HepG2 (cell line): ENCODE results near the gene GFAP. TPM values are rescaled to one million over a fixed set of nuclear protein-coding genes. Genes with fewer than 3 reads are reported as not detected.

ENCODE experiments used
- ATAC-seq: fragments of 200-7000 bp; cut with Tn5 transposase; 3 replicates; pipeline ENCODE4 v1.9.1; 2020; ENCODE audit warnings: mild to moderate bottlenecking, moderate library complexity
- BruUV-seq: library from RNA; stranded (reverse); fragments of 400-500 nt; replicated peaks from 2 replicates; lab custom pipeline; 2021; lab: Mats Ljungman, UMichigan
- CTCF ChIA-PET: fragments of 300-600 bp; formaldehyde crosslinking; extraction: SDS; loops from one replicate; lab custom pipeline; 2021; ENCODE audit warnings: low total read pairs, inconsistent platforms, low intra/inter-chr PET ratio; lab: Yijun Ruan, JAX
- POLR2A ChIA-PET: fragments of 350-600 bp; sonication (Branson Sonifier 250); formaldehyde crosslinking; loops from one replicate; lab custom pipeline; 2020; ENCODE audit warnings: antibody characterized with exemption, inconsistent platforms; lab: Yijun Ruan, JAX
- DNase-seq: peaks from one replicate; pipeline ENCODE4 v3.0.0-alpha.2; 2015; ENCODE audit warnings: low spot score
- FAIRE-seq: peaks from 3 replicates; lab custom pipeline; 2011; peaks lifted over from hg19 to GRCh38; lab: Jason Lieb, UNC
- H2AFZ ChIP-seq: one replicate; pipeline ENCODE4 v1.6.1; 2011; ENCODE audit warnings: low read length, inconsistent platforms
- H3K27ac ChIP-seq: fragments of 300-600 bp; 3 replicates; pipeline ENCODE4 v1.8.0; 2011; ENCODE audit warnings: mixed run types, mild to moderate bottlenecking, mixed read lengths, low read length, inconsistent platforms; ENCODE audit not compliant: insufficient read depth; ENCODE audit errors: extremely low read length
- H3K27me3 ChIP-seq, 2 experiments: fragments of 200-600 bp in 1 of 2; 2 replicates in 1 of 2; 3 replicates in 1 of 2; pipeline versions ENCODE4 v1.6.0 to v1.8.0; 2011; ENCODE audit warnings: low read length in 2 of 2, mild to moderate bottlenecking in 2 of 2, moderate library complexity in 2 of 2, inconsistent platforms in 1 of 2; ENCODE audit not compliant: insufficient read depth in 2 of 2, control insufficient read depth in 1 of 2
- H3K36me3 ChIP-seq, 2 experiments: fragments of 200-600 bp in 1 of 2; replicated peaks in 1 of 2; 2 replicates in 1 of 2; 3 replicates in 1 of 2; pipeline versions ENCODE4 v1.5.1 to v1.8.0; 2011; ENCODE audit warnings: low read length in 2 of 2, inconsistent platforms in 1 of 2; ENCODE audit not compliant: insufficient read depth in 2 of 2, control insufficient read depth in 1 of 2
- H3K4me1 ChIP-seq: 2 replicates; pipeline ENCODE4 v1.5.1; 2012; ENCODE audit warnings: low read length, inconsistent platforms; ENCODE audit not compliant: insufficient read depth
- H3K4me2 ChIP-seq: 2 replicates; pipeline ENCODE4 v1.6.0; 2011; ENCODE audit warnings: low read depth, low read length, inconsistent platforms
- H3K4me3 ChIP-seq, 3 experiments: fragments of 200-600 bp in 1 of 3; sonication (generic), shearing (Covaris generic) in 1 of 3; replicated peaks in 1 of 3; 2 replicates each; pipeline ENCODE4 v1.5.1; 2011 to 2016; ENCODE audit warnings: low read length in 3 of 3, inconsistent platforms in 2 of 3, low read depth in 2 of 3, mild to moderate bottlenecking in 2 of 3, control low read depth in 1 of 3, mixed read lengths in 1 of 3; ENCODE audit not compliant: insufficient read depth in 1 of 3
- H3K79me2 ChIP-seq: one replicate; pipeline ENCODE4 v1.6.1; 2011; ENCODE audit warnings: low read length, inconsistent platforms; ENCODE audit not compliant: insufficient read depth
- H3K9ac ChIP-seq: 2 replicates; pipeline ENCODE4 v1.6.0; 2011; ENCODE audit warnings: mild to moderate bottlenecking, low read depth, low read length, inconsistent platforms; ENCODE audit not compliant: insufficient read depth
- H3K9me3 ChIP-seq: 2 replicates; pipeline ENCODE4 v1.5.1; 2012; ENCODE audit warnings: mild to moderate bottlenecking, low read length
- H4K20me1 ChIP-seq: 2 replicates; pipeline ENCODE4 v1.6.0; 2011; ENCODE audit warnings: inconsistent platforms, mild to moderate bottlenecking, low read length, moderate library complexity; ENCODE audit not compliant: insufficient read depth
- AHR ChIP-seq: IDR thresholded peaks from 2 replicates; pipeline ENCODE4 v1.6.1; 2018; ENCODE audit warnings: missing genetic modification reagents, missing compliant biosample characterization
- BCL3 ChIP-seq: sonication (generic); formaldehyde crosslinking; IDR thresholded peaks from 2 replicates; pipeline ENCODE4 v1.5.1; 2020; ENCODE audit warnings: mild to moderate bottlenecking, missing genetic modification reagents, moderate library complexity
- CHD4 ChIP-seq: fragments of 200-600 bp; sonication (generic); IDR thresholded peaks from 2 replicates; pipeline ENCODE4 v1.7.0; 2017; ENCODE audit warnings: mild to moderate bottlenecking, low read length, borderline replicate concordance
- HNRNPLL ChIP-seq: fragments of 200-400 bp; formaldehyde crosslinking; IDR thresholded peaks from 2 replicates; pipeline ENCODE4 v1.6.1; 2017; ENCODE audit warnings: mild to moderate bottlenecking, low read depth, low read length; ENCODE audit not compliant: poor library complexity, severe bottlenecking
- HOXA7 ChIP-seq: sonication (generic); formaldehyde crosslinking; IDR thresholded peaks from 2 replicates; pipeline ENCODE4 v1.8.1; 2022; ENCODE audit warnings: mild to moderate bottlenecking, missing genetic modification reagents, moderate library complexity
- IKZF4 ChIP-seq: sonication (generic); formaldehyde crosslinking; IDR thresholded peaks from 2 replicates; pipeline ENCODE4 v1.5.1; 2020; ENCODE audit warnings: borderline replicate concordance, mild to moderate bottlenecking, low read depth, missing genetic modification reagents; ENCODE audit errors: not compliant biosample characterization
- MTA1 ChIP-seq: sonication (generic); formaldehyde crosslinking; IDR thresholded peaks from 2 replicates; pipeline ENCODE4 v1.4.0; 2020; ENCODE audit warnings: missing genetic modification reagents, mild to moderate bottlenecking, borderline replicate concordance
- PCBP1 ChIP-seq: fragments of 200-400 bp; formaldehyde crosslinking; IDR thresholded peaks from 2 replicates; pipeline ENCODE4 v1.6.1; 2017; ENCODE audit warnings: mild to moderate bottlenecking, low read depth, low read length, borderline replicate concordance
- ZNF274 ChIP-seq: sonication (generic); formaldehyde crosslinking; IDR thresholded peaks from 2 replicates; pipeline ENCODE4 v1.5.1; 2020; ENCODE audit warnings: mild to moderate bottlenecking, missing genetic modification reagents
- ZNF501 ChIP-seq: sonication (generic); formaldehyde crosslinking; IDR thresholded peaks from 2 replicates; pipeline ENCODE4 v1.5.1; 2020; ENCODE audit warnings: mild to moderate bottlenecking, moderate library complexity, missing genetic modification reagents
- ZSCAN31 ChIP-seq: sonication (generic); formaldehyde crosslinking; IDR thresholded peaks from 2 replicates; pipeline ENCODE4 v1.5.0; 2020; ENCODE audit warnings: low read depth, mild to moderate bottlenecking, missing genetic modification reagents
- WGBS: methylation state at CpG from one replicate; pipeline ENCODE4 v1.1.6; 2017; ENCODE audit warnings: low lambda C conversion rate; 5-methylcytosine and 5-hydroxymethylcytosine counted together
- in situ Hi-C: cut with HindIII; loops from 2 replicates; pipeline ENCODE4 v1.10.0; 2017; ENCODE audit warnings: low pct_unique_long_range_greater_than_20kb; ENCODE audit not compliant: extremely low pct_ligation_motif_present
- intact Hi-C: fragments of 100-400 bp; cut with micrococcal nuclease; formaldehyde crosslinking; loops from one replicate; pipeline ENCODE4 v1.10.0; 2022; ENCODE audit not compliant: unreplicated experiment
- polyA plus RNA-seq, 8 experiments: library from polyadenylated mRNA; depleted of rRNA in 3 of 8; stranded (reverse) in 7 of 8; unstranded in 1 of 8; fragments of >200 nt; fragmentation: Illumina TruSeq in 4 of 8; extraction: Trizol in 4 of 8; gene quantifications; 2 replicates each; pipeline versions ENCODE4 v1.2.1 to v1.2.3, GENCODE V29; 2011 to 2016; ENCODE audit warnings: low read depth in 4 of 8, missing spikeins in 1 of 8, mixed read lengths in 1 of 8; ENCODE audit not compliant: insufficient read depth in 1 of 8
- total RNA-seq, 5 experiments: library from RNA; depleted of rRNA; stranded (reverse); fragments of >200 nt; fragmentation: Illumina TruSeq; extraction: Trizol; gene quantifications; 2 replicates each; pipeline ENCODE4 v1.2.3, GENCODE V29; 2016; ENCODE audit warnings: low read depth in 1 of 5
- TF ChIP-seq, protein P1 (sequence below): sonication (generic); formaldehyde crosslinking; IDR thresholded peaks from 2 replicates; pipeline ENCODE4 v1.5.0; 2020; ENCODE audit warnings: mild to moderate bottlenecking, missing genetic modification reagents, moderate library complexity
- TF ChIP-seq, protein P2 (sequence below): sonication (generic); formaldehyde crosslinking; IDR thresholded peaks from 2 replicates; pipeline ENCODE4 v1.9.0; 2022; ENCODE audit warnings: low read depth, missing genetic modification reagents
- TF ChIP-seq, protein P3 (sequence below): sonication (generic); formaldehyde crosslinking; IDR thresholded peaks from 2 replicates; pipeline ENCODE4 v1.5.1; 2020; ENCODE audit warnings: mild to moderate bottlenecking, missing genetic modification reagents, moderate library complexity

GFAP gene
- total and polyA plus RNA-seq, 2 of the 13 experiments (the other 11 are each of a cell fraction or from before 2014, with no cell fraction given): 0.11 to 0.29 TPM

GRCh38 chr17:44916781-44917241, 1.5 kb upstream of the GFAP start:
- DNase-seq: no peak
- ChIA-PET POLR2A (no interaction called here), CTCF (no interaction called here)
- peaks cover 11 to 41% of the 10 kb centered on the region in 2 experiments; a peak in 4 of 5 replicates for H3K27me3 ChIP-seq
- peak; percentile 50 for ATAC-seq
- BruUV-seq: no TSS peak
- no peaks in the 10 kb centered on the region for H3K79me2 ChIP-seq
- no peaks in the 10 kb centered on the region for H4K20me1 ChIP-seq
- peak overlapping the region in 2 of 3 experiments; percentile 1 to 51; a peak in 2 of 6 replicates for H3K4me3 ChIP-seq
- H3K9ac ChIP-seq: peak overlapping the region; percentile 53
- H3K36me3 ChIP-seq: no peaks in the 10 kb centered on the region
- H3K27ac ChIP-seq: peak overlapping the region; percentile 20
- peaks cover 49% of the 10 kb centered on the region for H3K4me1 ChIP-seq
- in situ Hi-C loops: no loop called here
- H3K9me3 ChIP-seq: no peaks in the 10 kb centered on the region
- 52% methylated on average over 7 of the region's 10 CpGs for WGBS
- no peak overlapping the region for H2AFZ ChIP-seq
- intact Hi-C loops: no loop called here
- FAIRE-seq: no peak
- H3K4me2 ChIP-seq: peak overlapping the region; percentile 80
- TF ChIP-seq HNRNPLL (peak; percentile 38), PCBP1 (0 out of 2 replicates have a peak, but pooled peaks have one; percentile 37), HOXA7 (no peak), ZNF501 (CRISPR knock-in tag) (0 out of 2 replicates have a peak, but pooled peaks have one; percentile 12), CHD4 (0 out of 2 replicates have a peak, but pooled peaks have one; percentile 11), BCL3 (CRISPR knock-in tag) (0 out of 2 replicates have a peak, but pooled peaks have one; percentile 9), IKZF4 (CRISPR knock-in tag) (no peak), ZNF274 (CRISPR knock-in tag) (0 out of 2 replicates have a peak, but pooled peaks have one; percentile 24), MTA1 (0 out of 2 replicates have a peak, but pooled peaks have one; percentile 9), AHR (CRISPR knock-in tag) (no peak), ZSCAN31 (CRISPR knock-in tag) (0 out of 2 replicates have a peak, but pooled peaks have one; percentile 10)
- TF ChIP-seq, protein P1, sequence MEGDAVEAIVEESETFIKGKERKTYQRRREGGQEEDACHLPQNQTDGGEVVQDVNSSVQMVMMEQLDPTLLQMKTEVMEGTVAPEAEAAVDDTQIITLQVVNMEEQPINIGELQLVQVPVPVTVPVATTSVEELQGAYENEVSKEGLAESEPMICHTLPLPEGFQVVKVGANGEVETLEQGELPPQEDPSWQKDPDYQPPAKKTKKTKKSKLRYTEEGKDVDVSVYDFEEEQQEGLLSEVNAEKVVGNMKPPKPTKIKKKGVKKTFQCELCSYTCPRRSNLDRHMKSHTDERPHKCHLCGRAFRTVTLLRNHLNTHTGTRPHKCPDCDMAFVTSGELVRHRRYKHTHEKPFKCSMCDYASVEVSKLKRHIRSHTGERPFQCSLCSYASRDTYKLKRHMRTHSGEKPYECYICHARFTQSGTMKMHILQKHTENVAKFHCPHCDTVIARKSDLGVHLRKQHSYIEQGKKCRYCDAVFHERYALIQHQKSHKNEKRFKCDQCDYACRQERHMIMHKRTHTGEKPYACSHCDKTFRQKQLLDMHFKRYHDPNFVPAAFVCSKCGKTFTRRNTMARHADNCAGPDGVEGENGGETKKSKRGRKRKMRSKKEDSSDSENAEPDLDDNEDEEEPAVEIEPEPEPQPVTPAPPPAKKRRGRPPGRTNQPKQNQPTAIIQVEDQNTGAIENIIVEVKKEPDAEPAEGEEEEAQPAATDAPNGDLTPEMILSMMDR: peak; percentile 40; the same call in 1 of the 2 replicates
- TF ChIP-seq, protein P2, sequence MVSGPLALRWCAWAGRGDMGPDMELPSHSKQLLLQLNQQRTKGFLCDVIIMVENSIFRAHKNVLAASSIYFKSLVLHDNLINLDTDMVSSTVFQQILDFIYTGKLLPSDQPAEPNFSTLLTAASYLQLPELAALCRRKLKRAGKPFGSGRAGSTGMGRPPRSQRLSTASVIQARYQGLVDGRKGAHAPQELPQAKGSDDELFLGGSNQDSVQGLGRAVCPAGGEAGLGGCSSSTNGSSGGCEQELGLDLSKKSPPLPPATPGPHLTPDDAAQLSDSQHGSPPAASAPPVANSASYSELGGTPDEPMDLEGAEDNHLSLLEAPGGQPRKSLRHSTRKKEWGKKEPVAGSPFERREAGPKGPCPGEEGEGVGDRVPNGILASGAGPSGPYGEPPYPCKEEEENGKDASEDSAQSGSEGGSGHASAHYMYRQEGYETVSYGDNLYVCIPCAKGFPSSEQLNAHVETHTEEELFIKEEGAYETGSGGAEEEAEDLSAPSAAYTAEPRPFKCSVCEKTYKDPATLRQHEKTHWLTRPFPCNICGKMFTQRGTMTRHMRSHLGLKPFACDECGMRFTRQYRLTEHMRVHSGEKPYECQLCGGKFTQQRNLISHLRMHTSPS (CRISPR knock-in tag): peak; percentile 76
- TF ChIP-seq, protein P3, sequence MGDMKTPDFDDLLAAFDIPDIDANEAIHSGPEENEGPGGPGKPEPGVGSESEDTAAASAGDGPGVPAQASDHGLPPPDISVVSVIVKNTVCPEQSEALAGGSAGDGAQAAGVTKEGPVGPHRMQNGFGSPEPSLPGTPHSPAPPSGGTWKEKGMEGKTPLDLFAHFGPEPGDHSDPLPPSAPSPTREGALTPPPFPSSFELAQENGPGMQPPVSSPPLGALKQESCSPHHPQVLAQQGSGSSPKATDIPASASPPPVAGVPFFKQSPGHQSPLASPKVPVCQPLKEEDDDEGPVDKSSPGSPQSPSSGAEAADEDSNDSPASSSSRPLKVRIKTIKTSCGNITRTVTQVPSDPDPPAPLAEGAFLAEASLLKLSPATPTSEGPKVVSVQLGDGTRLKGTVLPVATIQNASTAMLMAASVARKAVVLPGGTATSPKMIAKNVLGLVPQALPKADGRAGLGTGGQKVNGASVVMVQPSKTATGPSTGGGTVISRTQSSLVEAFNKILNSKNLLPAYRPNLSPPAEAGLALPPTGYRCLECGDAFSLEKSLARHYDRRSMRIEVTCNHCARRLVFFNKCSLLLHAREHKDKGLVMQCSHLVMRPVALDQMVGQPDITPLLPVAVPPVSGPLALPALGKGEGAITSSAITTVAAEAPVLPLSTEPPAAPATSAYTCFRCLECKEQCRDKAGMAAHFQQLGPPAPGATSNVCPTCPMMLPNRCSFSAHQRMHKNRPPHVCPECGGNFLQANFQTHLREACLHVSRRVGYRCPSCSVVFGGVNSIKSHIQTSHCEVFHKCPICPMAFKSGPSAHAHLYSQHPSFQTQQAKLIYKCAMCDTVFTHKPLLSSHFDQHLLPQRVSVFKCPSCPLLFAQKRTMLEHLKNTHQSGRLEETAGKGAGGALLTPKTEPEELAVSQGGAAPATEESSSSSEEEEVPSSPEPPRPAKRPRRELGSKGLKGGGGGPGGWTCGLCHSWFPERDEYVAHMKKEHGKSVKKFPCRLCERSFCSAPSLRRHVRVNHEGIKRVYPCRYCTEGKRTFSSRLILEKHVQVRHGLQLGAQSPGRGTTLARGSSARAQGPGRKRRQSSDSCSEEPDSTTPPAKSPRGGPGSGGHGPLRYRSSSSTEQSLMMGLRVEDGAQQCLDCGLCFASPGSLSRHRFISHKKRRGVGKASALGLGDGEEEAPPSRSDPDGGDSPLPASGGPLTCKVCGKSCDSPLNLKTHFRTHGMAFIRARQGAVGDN (CRISPR knock-in tag): peak; percentile 44; the same call in 1 of the 2 replicates
